PC-9 (cell line): ENCODE results near the gene KRTAP5-9.
"Not testable (repeated sequence)": the region's sequence is repeated elsewhere in the genome, so short reads cannot be mapped to it uniquely, and the experiment has no call there.

ENCODE experiments used
- EZH2 ChIP-seq: fragments of 200-600 bp; sonication (generic); IDR thresholded peaks from 2 replicates; pipeline ENCODE4 v1.8.0; 2017; ENCODE audit warnings: antibody characterized with exemption, low read depth
- TF ChIP-seq, protein P1 (sequence below): fragments of 200-600 bp; sonication (generic); conservative IDR thresholded peaks from 2 replicates; pipeline ENCODE4 v1.6.1; 2017; ENCODE audit warnings: mixed run types, antibody characterized with exemption, mild to moderate bottlenecking, moderate library complexity

DNA sequence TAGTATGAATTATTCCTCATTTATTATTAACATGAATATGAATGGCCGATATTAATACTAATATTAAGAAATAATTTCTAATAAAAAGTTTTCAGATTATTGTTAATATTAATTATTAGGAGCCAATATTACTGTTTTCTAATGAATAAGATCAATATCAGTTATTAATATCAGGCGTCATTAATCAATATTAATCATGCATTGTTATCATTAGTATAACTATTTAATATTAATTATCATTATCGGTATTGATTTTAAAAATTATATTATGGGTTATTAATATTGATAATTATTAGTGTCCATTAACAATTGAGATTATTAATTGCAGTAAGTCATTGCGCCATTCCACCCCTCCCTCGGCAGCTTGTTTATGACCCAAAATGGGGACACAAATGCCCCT lies 37.5 kb downstream of the KRTAP5-9 start:
- TF ChIP-seq, protein P1, sequence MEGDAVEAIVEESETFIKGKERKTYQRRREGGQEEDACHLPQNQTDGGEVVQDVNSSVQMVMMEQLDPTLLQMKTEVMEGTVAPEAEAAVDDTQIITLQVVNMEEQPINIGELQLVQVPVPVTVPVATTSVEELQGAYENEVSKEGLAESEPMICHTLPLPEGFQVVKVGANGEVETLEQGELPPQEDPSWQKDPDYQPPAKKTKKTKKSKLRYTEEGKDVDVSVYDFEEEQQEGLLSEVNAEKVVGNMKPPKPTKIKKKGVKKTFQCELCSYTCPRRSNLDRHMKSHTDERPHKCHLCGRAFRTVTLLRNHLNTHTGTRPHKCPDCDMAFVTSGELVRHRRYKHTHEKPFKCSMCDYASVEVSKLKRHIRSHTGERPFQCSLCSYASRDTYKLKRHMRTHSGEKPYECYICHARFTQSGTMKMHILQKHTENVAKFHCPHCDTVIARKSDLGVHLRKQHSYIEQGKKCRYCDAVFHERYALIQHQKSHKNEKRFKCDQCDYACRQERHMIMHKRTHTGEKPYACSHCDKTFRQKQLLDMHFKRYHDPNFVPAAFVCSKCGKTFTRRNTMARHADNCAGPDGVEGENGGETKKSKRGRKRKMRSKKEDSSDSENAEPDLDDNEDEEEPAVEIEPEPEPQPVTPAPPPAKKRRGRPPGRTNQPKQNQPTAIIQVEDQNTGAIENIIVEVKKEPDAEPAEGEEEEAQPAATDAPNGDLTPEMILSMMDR = not testable (repeated sequence)
- TF ChIP-seq EZH2 = not testable (repeated sequence)
